ENCODE results near the gene GNB3. TPM values are rescaled to one million over a fixed set of nuclear protein-coding genes. Genes with fewer than 3 reads are reported as not detected.

Gene GNB3
- total RNA-seq, 2 experiments from 2014 or later: 5.0 to 23.7 TPM

DNA sequence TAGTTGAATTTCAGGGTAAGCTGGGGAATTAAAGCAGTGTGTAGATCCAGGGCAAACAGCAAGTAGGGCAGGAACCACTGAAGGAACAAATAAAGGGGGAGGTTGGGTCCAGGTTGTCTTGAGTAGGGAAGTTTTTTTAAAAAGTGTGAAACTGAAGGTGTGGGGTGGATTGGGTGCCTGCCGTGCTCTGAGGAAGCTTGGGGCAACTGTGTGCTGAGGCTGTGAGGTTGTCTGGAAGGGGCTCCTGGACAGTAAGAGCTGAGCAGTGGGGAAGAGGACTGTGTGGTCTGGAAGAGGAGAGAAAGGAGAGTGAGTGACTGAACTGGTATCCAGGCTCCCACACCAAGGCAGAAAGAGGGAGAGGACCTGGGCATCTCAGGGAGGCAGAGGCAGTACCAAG, 30.0 kb upstream of the GNB3 start:
- TF ChIP-seq EZH2phosphoT487 (IDR thresholded peaks at IDR 0.05; ENCODE audit: borderline replicate concordance, low read depth, low read length): no peak
- TF ChIP-seq, protein P1, sequence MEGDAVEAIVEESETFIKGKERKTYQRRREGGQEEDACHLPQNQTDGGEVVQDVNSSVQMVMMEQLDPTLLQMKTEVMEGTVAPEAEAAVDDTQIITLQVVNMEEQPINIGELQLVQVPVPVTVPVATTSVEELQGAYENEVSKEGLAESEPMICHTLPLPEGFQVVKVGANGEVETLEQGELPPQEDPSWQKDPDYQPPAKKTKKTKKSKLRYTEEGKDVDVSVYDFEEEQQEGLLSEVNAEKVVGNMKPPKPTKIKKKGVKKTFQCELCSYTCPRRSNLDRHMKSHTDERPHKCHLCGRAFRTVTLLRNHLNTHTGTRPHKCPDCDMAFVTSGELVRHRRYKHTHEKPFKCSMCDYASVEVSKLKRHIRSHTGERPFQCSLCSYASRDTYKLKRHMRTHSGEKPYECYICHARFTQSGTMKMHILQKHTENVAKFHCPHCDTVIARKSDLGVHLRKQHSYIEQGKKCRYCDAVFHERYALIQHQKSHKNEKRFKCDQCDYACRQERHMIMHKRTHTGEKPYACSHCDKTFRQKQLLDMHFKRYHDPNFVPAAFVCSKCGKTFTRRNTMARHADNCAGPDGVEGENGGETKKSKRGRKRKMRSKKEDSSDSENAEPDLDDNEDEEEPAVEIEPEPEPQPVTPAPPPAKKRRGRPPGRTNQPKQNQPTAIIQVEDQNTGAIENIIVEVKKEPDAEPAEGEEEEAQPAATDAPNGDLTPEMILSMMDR (conservative IDR thresholded peaks at IDR 0.05; ENCODE audit: low read length): no peak
- no peak for DNase-seq (ENCODE audit: low spot score)

DNA sequence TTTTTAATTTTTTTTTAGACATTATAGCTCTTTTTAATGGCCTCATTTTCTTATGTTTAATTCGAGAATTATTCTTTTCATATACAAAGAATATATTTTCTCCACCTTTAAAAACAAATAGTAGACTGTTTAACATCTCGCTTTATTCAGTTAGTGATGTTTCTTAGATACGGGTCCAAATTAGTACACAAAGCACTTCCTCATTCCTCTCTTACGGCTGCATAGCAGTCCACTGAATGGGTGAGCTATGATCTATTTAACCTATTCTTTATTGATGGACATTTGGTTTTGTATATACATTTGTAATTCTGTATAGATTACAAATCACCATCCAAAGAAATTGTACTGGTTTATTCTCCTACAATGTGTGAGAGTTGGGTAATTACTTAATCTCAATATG, 27.4 kb upstream of the GNB3 start:
- no TSS peak for BruUV-seq (replicated peaks)
- Histone ChIP-seq H4K20me1 (ENCODE audit: insufficient read depth, low read length) (no peaks in the 10 kb centered on the region), H2AFZ (ENCODE audit: low read length) (no peak overlapping the region), H3K4me2 (ENCODE audit: low read length) (no peak overlapping the region), H3K4me3 (ENCODE audit: low read depth, low read length, poor library complexity, severe bottlenecking) (no peak overlapping the region), H3K9me3 (ENCODE audit: low read length) (no peaks in the 10 kb centered on the region), H3K9me2 (ENCODE audit: insufficient read depth, low read length) (no peaks in the 10 kb centered on the region), H3K27ac (ENCODE audit: low read depth, low read length, poor library complexity, severe bottlenecking) (no peak overlapping the region), H3K36me3 (ENCODE audit: insufficient read depth, low read length) (no peaks in the 10 kb centered on the region), H3K4me1 (ENCODE audit: insufficient read depth, low read length, poor library complexity, severe bottlenecking) (peaks cover 18% of the 10 kb centered on the region), H3K79me2 (ENCODE audit: insufficient read depth, low read depth, low read length) (no peaks in the 10 kb centered on the region)
- DNase-seq (ENCODE audit: low spot score): no peak
- ChIA-PET POLR2A (interaction anchor here (0.6 to 1.3 kb wide), 2 partner anchors 17 to 60 kb away, joined by 3 to 5 read pairs; no protein-coding TSS in a partner anchor), CTCF (ENCODE audit: unreplicated experiment) (no interaction called here)
- intact Hi-C loops (cut with micrococcal nuclease; ENCODE audit: unreplicated experiment): no loop called here
- no peak for TF ChIP-seq EZH2phosphoT487 (IDR thresholded peaks at IDR 0.05; ENCODE audit: borderline replicate concordance, low read depth, low read length)
- TF ChIP-seq, protein P1 (conservative IDR thresholded peaks at IDR 0.05; ENCODE audit: low read length): no peak

More for the DNA sequence above, 30.0 kb upstream of the GNB3 start:
- H3K9me2 ChIP-seq (ENCODE audit: insufficient read depth, low read length): no peaks in the 10 kb centered on the region
- ChIA-PET CTCF (ENCODE audit: unreplicated experiment) (no interaction called here), POLR2A (interaction anchor here (0.6 to 0.8 kb wide), 4 partner anchors 52 to 686 kb away, joined by 3 to 7 read pairs (median 4); partner anchors contain the start of gene VWF)
- no peak overlapping the region for H3K4me2 ChIP-seq (ENCODE audit: low read length)
- peak overlapping the region; percentile 61 for H2AFZ ChIP-seq (ENCODE audit: low read length)
- H3K9me3 ChIP-seq (ENCODE audit: low read length): no peaks in the 10 kb centered on the region
- H3K4me3 ChIP-seq (ENCODE audit: low read depth, low read length, poor library complexity, severe bottlenecking): no peak overlapping the region
- no peaks in the 10 kb centered on the region for H3K36me3 ChIP-seq (ENCODE audit: insufficient read depth, low read length)
- no peaks in the 10 kb centered on the region for H4K20me1 ChIP-seq (ENCODE audit: insufficient read depth, low read length)
- no TSS peak for BruUV-seq (replicated peaks)
- H3K27ac ChIP-seq (ENCODE audit: low read depth, low read length, poor library complexity, severe bottlenecking): no peak overlapping the region
- intact Hi-C loops (cut with micrococcal nuclease; ENCODE audit: unreplicated experiment): no loop called here
- no peaks in the 10 kb centered on the region for H3K79me2 ChIP-seq (ENCODE audit: insufficient read depth, low read depth, low read length)
- peaks cover 18% of the 10 kb centered on the region for H3K4me1 ChIP-seq (ENCODE audit: insufficient read depth, low read length, poor library complexity, severe bottlenecking)

DNA sequence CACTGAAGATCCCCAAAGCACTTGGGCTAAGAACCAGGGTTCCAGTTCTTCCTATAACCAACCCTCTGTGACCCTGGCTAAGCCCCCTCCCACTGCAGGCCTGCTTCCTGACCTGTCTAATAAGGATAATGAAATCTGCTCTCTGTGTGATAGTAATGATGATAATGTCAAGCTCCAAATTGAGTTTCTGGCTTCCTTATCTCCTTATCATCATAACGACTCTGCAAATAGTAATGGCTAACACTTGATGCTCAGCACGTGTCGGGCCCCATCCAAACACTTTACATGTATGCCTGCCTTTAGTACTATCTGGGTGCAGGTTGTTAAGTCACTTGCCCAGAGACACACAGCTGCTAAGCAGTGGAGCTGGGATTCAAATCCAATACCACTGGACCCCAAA, 24.1 kb upstream of the GNB3 start:
- no peak overlapping the region for H2AFZ ChIP-seq (ENCODE audit: low read length)
- ChIA-PET POLR2A (interaction anchor here (1.2 kb wide), 1 partner anchor 36 kb away, joined by 4 read pairs; no protein-coding TSS in a partner anchor), CTCF (ENCODE audit: unreplicated experiment) (interaction anchor here (0.6 kb wide), 4 partner anchors 50 to 202 kb away, joined by 3 read pairs; partner anchors contain the start of gene LPCAT3)
- no peaks in the 10 kb centered on the region for H3K36me3 ChIP-seq (ENCODE audit: insufficient read depth, low read length)
- peaks cover 20% of the 10 kb centered on the region for H3K4me1 ChIP-seq (ENCODE audit: insufficient read depth, low read length, poor library complexity, severe bottlenecking)
- H4K20me1 ChIP-seq (ENCODE audit: insufficient read depth, low read length): no peaks in the 10 kb centered on the region
- no peak overlapping the region for H3K4me3 ChIP-seq (ENCODE audit: low read depth, low read length, poor library complexity, severe bottlenecking)
- TF ChIP-seq, protein P1 (conservative IDR thresholded peaks at IDR 0.05; ENCODE audit: low read length): no peak
- TF ChIP-seq EZH2phosphoT487 (IDR thresholded peaks at IDR 0.05; ENCODE audit: borderline replicate concordance, low read depth, low read length): no peak
- H3K9me2 ChIP-seq (ENCODE audit: insufficient read depth, low read length): no peaks in the 10 kb centered on the region
- no peak overlapping the region for H3K4me2 ChIP-seq (ENCODE audit: low read length)
- no peaks in the 10 kb centered on the region for H3K79me2 ChIP-seq (ENCODE audit: insufficient read depth, low read depth, low read length)
- DNase-seq (ENCODE audit: low spot score): no peak
- BruUV-seq (replicated peaks): no TSS peak
- H3K9me3 ChIP-seq (ENCODE audit: low read length): no peaks in the 10 kb centered on the region
- no peak overlapping the region for H3K27ac ChIP-seq (ENCODE audit: low read depth, low read length, poor library complexity, severe bottlenecking)
- intact Hi-C loops (cut with micrococcal nuclease; ENCODE audit: unreplicated experiment): no loop called here
